Activated naive CD8-positive, alpha-beta T cell treated with anti-CD3 and anti-CD28 coated beads, Interleukin-2, amount 10 ng/mL, durations not matched to agents 7 days and 5 days (primary cell): ENCODE results near the gene TREX2. TPM values are rescaled to one million over a fixed set of nuclear protein-coding genes. Genes with fewer than 3 reads are reported as not detected.

Experiments used
- ATAC-seq: fragments of 150-1000 bp; cut with Tn5 transposase; one replicate; pipeline ENCODE4 v1.10.0; 2021; ENCODE audit warnings: low read depth, moderate library complexity
- POLR2A ChIA-PET: fragments of 350-600 bp; sonication (Branson Sonifier 250); formaldehyde crosslinking; loops from one replicate; lab custom pipeline; 2021; ENCODE audit warnings: antibody characterized with exemption; lab: Charles Lee
- DNase-seq: peaks from one replicate; pipeline ENCODE4 v3.0.0; 2021
- H3K27ac Mint-ChIP-seq: one replicate; pipeline ENCODE4 v1.8.0; 2022; ENCODE audit warnings: mild to moderate bottlenecking, mixed read lengths
- H3K27me3 Mint-ChIP-seq: one replicate; pipeline ENCODE4 v1.8.0; 2022; ENCODE audit warnings: mild to moderate bottlenecking, moderate library complexity, mixed read lengths
- H3K36me3 Mint-ChIP-seq: one replicate; pipeline ENCODE4 v1.8.0; 2021; ENCODE audit warnings: mild to moderate bottlenecking, mixed read lengths
- H3K4me1 Mint-ChIP-seq: one replicate; pipeline ENCODE4 v1.8.0; 2021; ENCODE audit warnings: mixed read lengths
- H3K4me3 Mint-ChIP-seq: one replicate; pipeline ENCODE4 v1.8.0; 2022; ENCODE audit warnings: mild to moderate bottlenecking, moderate library complexity, mixed read lengths
- H3K9me3 Mint-ChIP-seq: one replicate; pipeline ENCODE4 v1.8.0; 2021; ENCODE audit warnings: mixed read lengths
- total RNA-seq, 2 experiments: library from RNA; stranded (reverse); gene quantifications; one replicate each; pipeline ENCODE4 v1.2.3, GENCODE V29; 2021

Gene TREX2
- total RNA-seq, 2 experiments from 2014 or later: 2.2 to 3.1 TPM

GRCh38 chrX:153470411-153471363 is 24.8 kb upstream of the TREX2 start, which contains the start of gene HAUS7:
TSS of gene HAUS7 (minus strand) at chrX:153470576. CDS start at chrX:153470557, 19 bp downstream.
- no peaks in the 10 kb centered on the region for H3K36me3 Mint-ChIP-seq
- POLR2A ChIA-PET: interaction anchor here (0.6 kb wide), 2 partner anchors 125 to 465 kb away, joined by 3 to 5 read pairs; no protein-coding TSS in a partner anchor
- peak within 1 kb of the TSS; percentile 76 for H3K27ac Mint-ChIP-seq
- H3K27me3 Mint-ChIP-seq: no peaks in the 10 kb centered on the region
- ATAC-seq (peak; percentile 85), DNase-seq (peak; percentile 87)
- no peaks in the 10 kb centered on the region for H3K9me3 Mint-ChIP-seq
- peak within 1 kb of the TSS; percentile 84 for H3K4me3 Mint-ChIP-seq
- H3K4me1 Mint-ChIP-seq: peaks cover 3% of the 10 kb centered on the region

GRCh38 chrX:153469811-153470410 is 24.1 kb upstream of the TREX2 start:
- H3K4me1 Mint-ChIP-seq: peaks cover 3% of the 10 kb centered on the region
- DNase-seq: peak; percentile 51
- H3K27ac Mint-ChIP-seq: peak overlapping the region; percentile 69
- peak; percentile 49 for ATAC-seq
- no peaks in the 10 kb centered on the region for H3K36me3 Mint-ChIP-seq
- H3K4me3 Mint-ChIP-seq: peak overlapping the region; percentile 84
- POLR2A ChIA-PET: interaction anchor here (0.6 to 0.7 kb wide), 2 partner anchors 37 to 124 kb away, joined by 3 to 5 read pairs; no protein-coding TSS in a partner anchor
- H3K27me3 Mint-ChIP-seq: no peaks in the 10 kb centered on the region
- H3K9me3 Mint-ChIP-seq: no peaks in the 10 kb centered on the region

- Mint-ChIP-seq H3K9me3 (no peaks in the 10 kb centered on the region), H3K36me3 (no peaks in the 10 kb centered on the region), H3K27ac (no peak overlapping the region), H3K4me1 (peaks cover 3% of the 10 kb centered on the region), H3K4me3 (no peak overlapping the region), H3K27me3 (no peaks in the 10 kb centered on the region)
- ATAC-seq (no peak), DNase-seq (no peak)
- POLR2A ChIA-PET: no interaction called here
Measured at GRCh38 chrX:153468008-153468580, 22.2 kb upstream of the TREX2 start.

- Mint-ChIP-seq H3K4me3 (no peak overlapping the region), H3K27ac (no peak overlapping the region), H3K27me3 (no peaks in the 10 kb centered on the region), H3K9me3 (no peaks in the 10 kb centered on the region), H3K36me3 (no peaks in the 10 kb centered on the region), H3K4me1 (peaks cover 3% of the 10 kb centered on the region)
- no peak for ATAC-seq
- POLR2A ChIA-PET: interaction anchor here (0.7 kb wide), 1 partner anchor 127 kb away, joined by 4 read pairs; no protein-coding TSS in a partner anchor
- DNase-seq: no peak
Measured at GRCh38 chrX:153465691-153466380, 20.0 kb upstream of the TREX2 start.

GRCh38 chrX:153464116-153464515 is 18.3 kb upstream of the TREX2 start:
- DNase-seq (no peak), ATAC-seq (no peak)
- no peak overlapping the region for H3K27ac Mint-ChIP-seq
- peaks cover 3% of the 10 kb centered on the region for H3K4me1 Mint-ChIP-seq
- POLR2A ChIA-PET: no interaction called here
- H3K4me3 Mint-ChIP-seq: no peak overlapping the region
- no peaks in the 10 kb centered on the region for H3K36me3 Mint-ChIP-seq
- H3K27me3 Mint-ChIP-seq: no peaks in the 10 kb centered on the region
- H3K9me3 Mint-ChIP-seq: no peaks in the 10 kb centered on the region

GRCh38 chrX:153463556-153463955 is 17.7 kb upstream of the TREX2 start:
- no peak for ATAC-seq
- no peaks in the 10 kb centered on the region for H3K9me3 Mint-ChIP-seq
- POLR2A ChIA-PET: no interaction called here

GRCh38 chrX:153463031-153463430 is 17.2 kb upstream of the TREX2 start:
- no peak overlapping the region for H3K4me3 Mint-ChIP-seq
- POLR2A ChIA-PET: no interaction called here

More at GRCh38 chrX:153463556-153463955, 17.7 kb upstream of the TREX2 start:
- Mint-ChIP-seq H3K36me3 (no peaks in the 10 kb centered on the region), H3K27me3 (no peaks in the 10 kb centered on the region), H3K27ac (no peak overlapping the region), H3K4me1 (no peaks in the 10 kb centered on the region), H3K4me3 (no peak overlapping the region)
- no peak for DNase-seq

GRCh38 chrX:153462291-153462690 is 16.4 kb upstream of the TREX2 start:
- no peak for ATAC-seq
- Mint-ChIP-seq H3K9me3 (no peaks in the 10 kb centered on the region), H3K36me3 (no peaks in the 10 kb centered on the region), H3K4me3 (no peak overlapping the region), H3K4me1 (no peaks in the 10 kb centered on the region), H3K27me3 (no peaks in the 10 kb centered on the region), H3K27ac (no peak overlapping the region)
- DNase-seq: no peak
- POLR2A ChIA-PET: no interaction called here

More at GRCh38 chrX:153463031-153463430, 17.2 kb upstream of the TREX2 start:
- Mint-ChIP-seq H3K9me3 (no peaks in the 10 kb centered on the region), H3K27me3 (no peaks in the 10 kb centered on the region), H3K4me1 (no peaks in the 10 kb centered on the region), H3K36me3 (no peaks in the 10 kb centered on the region), H3K27ac (no peak overlapping the region)
- ATAC-seq: no peak
- no peak for DNase-seq

- H3K27ac Mint-ChIP-seq: no peak overlapping the region
- no peaks in the 10 kb centered on the region for H3K9me3 Mint-ChIP-seq
- no peaks in the 10 kb centered on the region for H3K36me3 Mint-ChIP-seq
- peak; percentile 57 for DNase-seq
- H3K27me3 Mint-ChIP-seq: no peaks in the 10 kb centered on the region
- ATAC-seq: peak; percentile 60
- POLR2A ChIA-PET: no interaction called here
- H3K4me1 Mint-ChIP-seq: no peaks in the 10 kb centered on the region
- no peak overlapping the region for H3K4me3 Mint-ChIP-seq
Measured at GRCh38 chrX:153460826-153461225, 15.0 kb upstream of the TREX2 start.

GRCh38 chrX:153459986-153460385 is 14.1 kb upstream of the TREX2 start:
- Mint-ChIP-seq H3K36me3 (no peaks in the 10 kb centered on the region), H3K27me3 (no peaks in the 10 kb centered on the region), H3K27ac (no peak overlapping the region), H3K4me3 (no peak overlapping the region), H3K4me1 (no peaks in the 10 kb centered on the region), H3K9me3 (no peaks in the 10 kb centered on the region)
- ATAC-seq (no peak), DNase-seq (no peak)
- POLR2A ChIA-PET: no interaction called here

- no peak for ATAC-seq
Measured at GRCh38 chrX:153458476-153458875, 12.6 kb upstream of the TREX2 start.

GRCh38 chrX:153457827-153458466 is 12.1 kb upstream of the TREX2 start:
- POLR2A ChIA-PET: no interaction called here
- Mint-ChIP-seq H3K9me3 (no peaks in the 10 kb centered on the region), H3K27ac (no peak overlapping the region), H3K4me3 (no peak overlapping the region), H3K27me3 (no peaks in the 10 kb centered on the region), H3K36me3 (no peaks in the 10 kb centered on the region), H3K4me1 (no peaks in the 10 kb centered on the region)
- no peak for DNase-seq
- ATAC-seq: no peak

More at GRCh38 chrX:153458476-153458875, 12.6 kb upstream of the TREX2 start:
- H3K4me1 Mint-ChIP-seq: no peaks in the 10 kb centered on the region
- no peak overlapping the region for H3K4me3 Mint-ChIP-seq
- H3K27me3 Mint-ChIP-seq: no peaks in the 10 kb centered on the region
- no peaks in the 10 kb centered on the region for H3K9me3 Mint-ChIP-seq
- no peaks in the 10 kb centered on the region for H3K36me3 Mint-ChIP-seq
- no peak for DNase-seq
- no peak overlapping the region for H3K27ac Mint-ChIP-seq
- POLR2A ChIA-PET: no interaction called here
